SU-DHL-6 (cell line): ENCODE data around the gene SLC44A4.

Source experiments
- H2AFZ ChIP-seq: fragments of 200-600 bp; sonication (generic); 2 replicates; pipeline ENCODE4 v1.6.1; 2014; ENCODE audit warnings: low read depth, mild to moderate bottlenecking, moderate library complexity, mixed read lengths, antibody characterized with exemption, low read length; ENCODE audit not compliant: severe bottlenecking
- H3F3A ChIP-seq: fragments of 200-600 bp; shearing (Covaris generic); 2 replicates; pipeline ENCODE4 v1.6.0; 2016; ENCODE audit warnings: antibody characterized with exemption, mild to moderate bottlenecking; ENCODE audit not compliant: insufficient read depth
- H3K27ac ChIP-seq: fragments of 200-600 bp; sonication (generic); 2 replicates; pipeline ENCODE4 v1.5.1; 2016; ENCODE audit warnings: low read depth, mild to moderate bottlenecking, low read length, moderate library complexity, mixed read lengths
- H3K27me3 ChIP-seq: fragments of 200-600 bp; sonication (generic), shearing (Covaris generic); 2 replicates; pipeline ENCODE4 v1.6.0; 2014; ENCODE audit warnings: mild to moderate bottlenecking, low read length
- H3K36me3 ChIP-seq: fragments of 200-600 bp; sonication (generic); 2 replicates; pipeline ENCODE4 v1.6.1; 2014; ENCODE audit warnings: mild to moderate bottlenecking, low read length, mixed read lengths
- H3K4me2 ChIP-seq: fragments of 300-600, 200-600 bp; shearing (Covaris generic), sonication (generic); 2 replicates; pipeline ENCODE4 v1.6.0; 2014; ENCODE audit warnings: low read length, low read depth, mild to moderate bottlenecking; ENCODE audit not compliant: poor library complexity, severe bottlenecking
- H3K4me3 ChIP-seq: fragments of 200-600 bp; sonication (generic); 2 replicates; pipeline ENCODE4 v1.5.1; 2014; ENCODE audit warnings: antibody characterized with exemption, low read length, mild to moderate bottlenecking, mixed read lengths; ENCODE audit not compliant: insufficient read depth, poor library complexity, severe bottlenecking
- H3K79me2 ChIP-seq: fragments of 200-600 bp; sonication (generic); 2 replicates; pipeline ENCODE4 v1.6.1; 2014; ENCODE audit warnings: mild to moderate bottlenecking, low read length, moderate library complexity; ENCODE audit not compliant: insufficient read depth
- H3K9ac ChIP-seq: fragments of 200-600 bp; sonication (generic); 2 replicates; pipeline ENCODE4 v1.7.0; 2014; ENCODE audit warnings: mild to moderate bottlenecking, low read length
- H3K9me2 ChIP-seq: fragments of 200-600 bp; sonication (generic); replicated peaks from 2 replicates; pipeline ENCODE4 v1.6.1; 2014; ENCODE audit warnings: low read length; ENCODE audit not compliant: insufficient read depth
- H3K9me3 ChIP-seq: fragments of 200-600 bp; sonication (generic); 2 replicates; pipeline ENCODE4 v1.6.1; 2014; ENCODE audit warnings: low read length, mixed read lengths; ENCODE audit not compliant: insufficient read depth
- H4K20me1 ChIP-seq: fragments of 200-600 bp; sonication (generic); 2 replicates; pipeline ENCODE4 v1.6.1; 2014; ENCODE audit warnings: low read depth, mild to moderate bottlenecking, antibody characterized with exemption, low read length, moderate library complexity, mixed read lengths
- CTCF ChIP-seq: fragments of 200-600 bp; sonication (generic); IDR thresholded peaks from one replicate; pipeline ENCODE4 v1.5.1; 2017; ENCODE audit warnings: antibody characterized with exemption, mild to moderate bottlenecking, low read length, moderate library complexity; ENCODE audit not compliant: insufficient read depth, poor library complexity, severe bottlenecking
- EZH2phosphoT487 ChIP-seq: fragments of 200-600 bp; sonication (generic), shearing (Covaris generic); conservative IDR thresholded peaks from 2 replicates; pipeline ENCODE4 v1.6.1; 2018; ENCODE audit warnings: mild to moderate bottlenecking, antibody characterized with exemption, low read length, moderate library complexity, mixed read lengths

The SLC44A4 gene

DNA sequence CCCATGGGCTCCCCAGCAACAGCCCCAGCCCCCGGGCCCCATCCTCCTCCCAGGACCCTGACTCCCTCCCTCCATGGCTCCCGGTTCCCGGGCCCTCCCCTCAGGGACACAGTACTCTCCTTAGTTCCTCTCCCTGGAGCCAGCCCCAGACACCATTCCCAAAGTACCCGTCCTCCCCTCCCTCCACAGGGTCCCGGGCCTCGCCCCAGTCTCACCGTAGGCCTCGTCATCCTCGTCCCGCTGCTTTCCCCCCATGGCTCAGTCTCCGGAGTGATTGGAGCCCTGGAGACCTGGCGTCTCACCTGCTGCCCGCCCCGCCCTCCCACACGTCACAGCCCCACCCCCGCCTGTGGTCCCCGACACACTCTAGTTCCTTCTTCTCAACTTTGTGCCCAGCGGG, at the start of gene SLC44A4:
TSS of gene SLC44A4 (minus strand) at position 272 of the 400 bp plus-strand sequence. CDS start at position 255, 17 bp downstream.
- Histone ChIP-seq H3K9ac (no peak within 1 kb of the TSS), H2AFZ (no peak within 1 kb of the TSS), H3K4me3 (no peak within 1 kb of the TSS), H3K36me3 (no peaks in the 10 kb centered on the region), H3K9me3 (no peaks in the 10 kb centered on the region), H3K27me3 (no peaks in the 10 kb centered on the region), H3K27ac (no peak within 1 kb of the TSS), H3K79me2 (no peaks in the 10 kb centered on the region), H4K20me1 (no peaks in the 10 kb centered on the region), H3F3A (no peaks in the 10 kb centered on the region), H3K9me2 (no peaks in the 10 kb centered on the region), H3K4me2 (no peak within 1 kb of the TSS)
- no peak for TF ChIP-seq EZH2phosphoT487
- TF ChIP-seq CTCF, result no peak

DNA sequence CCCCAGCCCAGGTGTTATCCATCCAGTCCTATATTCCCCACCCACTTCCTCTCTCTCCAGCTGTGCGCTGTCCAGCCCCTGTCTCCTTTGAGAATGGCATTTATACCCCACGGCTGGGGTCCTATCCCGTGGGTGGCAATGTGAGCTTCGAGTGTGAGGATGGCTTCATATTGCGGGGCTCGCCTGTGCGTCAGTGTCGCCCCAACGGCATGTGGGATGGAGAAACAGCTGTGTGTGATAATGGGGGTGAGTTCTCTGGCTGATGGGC, 49.8 kb upstream of the SLC44A4 start:
- no peaks in the 10 kb centered on the region for H3K79me2 ChIP-seq
- no peak overlapping the region for H3K9ac ChIP-seq
- H2AFZ ChIP-seq, result no peak overlapping the region
- no peaks in the 10 kb centered on the region for H3K9me2 ChIP-seq
- H4K20me1 ChIP-seq, result no peaks in the 10 kb centered on the region
- H3K4me2 ChIP-seq, result no peak overlapping the region
- no peaks in the 10 kb centered on the region for H3K9me3 ChIP-seq
- TF ChIP-seq EZH2phosphoT487 (no peak), CTCF (no peak)
- no peak overlapping the region for H3K27ac ChIP-seq
- no peaks in the 10 kb centered on the region for H3K36me3 ChIP-seq
- no peaks in the 10 kb centered on the region for H3K27me3 ChIP-seq
- no peaks in the 10 kb centered on the region for H3F3A ChIP-seq
- no peak overlapping the region for H3K4me3 ChIP-seq

- Histone ChIP-seq H3K27ac (no peak overlapping the region), H3K9ac (no peak overlapping the region), H3K79me2 (no peaks in the 10 kb centered on the region), H3K4me2 (no peak overlapping the region), H3K36me3 (no peaks in the 10 kb centered on the region), H2AFZ (no peak overlapping the region), H4K20me1 (no peaks in the 10 kb centered on the region), H3K9me2 (no peaks in the 10 kb centered on the region), H3K4me3 (no peak overlapping the region), H3K9me3 (no peaks in the 10 kb centered on the region), H3K27me3 (no peaks in the 10 kb centered on the region), H3F3A (no peaks in the 10 kb centered on the region)
- TF ChIP-seq EZH2phosphoT487 (no peak), CTCF (no peak)
These were observed 49.3 kb upstream of the SLC44A4 start for GRCh38 chr6:31927863-31928671.
